ENCODE measurements around the gene NOTCH1.

- TF ChIP-seq CTCF (IDR thresholded peaks at IDR 0.05; ENCODE audit: borderline replicate concordance, extremely low read depth, low read length, poor library complexity, severe bottlenecking) (no peak), EZH2 (IDR thresholded peaks at IDR 0.05; ENCODE audit: borderline replicate concordance, low read depth, low read length, severe bottlenecking) (no peak)
Measured at GRCh38 chr9:136572003-136572827, 26.4 kb upstream of the NOTCH1 start.

Data from DND-41 (cell line).